OCI-LY1 (cell line): ENCODE results near the gene PLA2G2F.

Experiments used
- H2AFZ ChIP-seq: fragments of 200-600 bp; sonication (generic), shearing (Covaris generic); 2 replicates; pipeline ENCODE4 v1.6.0; 2014; ENCODE audit warnings: antibody characterized with exemption, mild to moderate bottlenecking, low read length
- H3F3A ChIP-seq: fragments of 200-600 bp; sonication (generic), shearing (Covaris generic); 2 replicates; pipeline ENCODE4 v1.6.0; 2014; ENCODE audit warnings: mild to moderate bottlenecking, antibody characterized with exemption, low read length, moderate library complexity; ENCODE audit not compliant: insufficient read depth
- H3K27ac ChIP-seq: fragments of 200-600 bp; sonication (generic); 2 replicates; pipeline ENCODE4 v1.5.1; 2014; ENCODE audit warnings: low read length, mixed run types, mild to moderate bottlenecking, low read depth; ENCODE audit not compliant: poor library complexity, severe bottlenecking
- H3K27me3 ChIP-seq: fragments of 200-600 bp; sonication (generic); 2 replicates; pipeline ENCODE4 v1.6.0; 2014; ENCODE audit warnings: antibody characterized with exemption, mild to moderate bottlenecking, low read length, moderate library complexity; ENCODE audit not compliant: insufficient read depth
- H3K36me3 ChIP-seq: fragments of 200-600 bp; sonication (generic); 2 replicates; pipeline ENCODE4 v1.6.1; 2014; ENCODE audit warnings: mild to moderate bottlenecking, antibody characterized with exemption, low read length, moderate library complexity, mixed read lengths; ENCODE audit not compliant: insufficient read depth
- H3K4me1 ChIP-seq: fragments of 200-600 bp; sonication (generic); 2 replicates; pipeline ENCODE4 v1.5.1; 2014; ENCODE audit warnings: mild to moderate bottlenecking, low read length, moderate library complexity; ENCODE audit not compliant: insufficient read depth, severe bottlenecking
- H3K4me2 ChIP-seq: fragments of 200-600 bp; sonication (generic), shearing (Covaris generic); 2 replicates; pipeline ENCODE4 v1.6.1; 2014; ENCODE audit warnings: low read length
- H3K4me3 ChIP-seq: fragments of 200-600 bp; sonication (generic); 2 replicates; pipeline ENCODE4 v1.5.1; 2014; ENCODE audit warnings: low read length, low read depth, mild to moderate bottlenecking, mixed read lengths; ENCODE audit not compliant: poor library complexity, severe bottlenecking
- H3K79me2 ChIP-seq: fragments of 200-600 bp; shearing (Covaris generic); 2 replicates; pipeline ENCODE4 v1.6.1; 2016; ENCODE audit warnings: mixed run types, low read length, mixed read lengths; ENCODE audit not compliant: insufficient read depth
- H3K9ac ChIP-seq: fragments of 200-600 bp; sonication (generic), shearing (Covaris generic); 2 replicates; pipeline ENCODE4 v1.6.1; 2014; ENCODE audit warnings: mild to moderate bottlenecking, low read length, mixed read lengths
- H3K9me2 ChIP-seq: fragments of 200-600 bp; sonication (generic), shearing (Covaris generic); 2 replicates; pipeline ENCODE4 v1.6.1; 2014; ENCODE audit warnings: low read depth, mild to moderate bottlenecking, low read length, mixed read lengths
- H3K9me3 ChIP-seq: fragments of 200-600 bp; shearing (Covaris generic); 2 replicates; pipeline ENCODE4 v1.6.1; 2014; ENCODE audit warnings: low read length, mixed read lengths
- H4K20me1 ChIP-seq: fragments of 200-600 bp; sonication (generic), shearing (Covaris generic); 2 replicates; pipeline ENCODE4 v1.6.0; 2016; ENCODE audit warnings: mild to moderate bottlenecking, low read length; ENCODE audit not compliant: insufficient read depth
- CTCF ChIP-seq: fragments of 200-600 bp; sonication (generic), shearing (Covaris generic); IDR thresholded peaks from 2 replicates; pipeline ENCODE4 v1.5.1; 2017; ENCODE audit warnings: mild to moderate bottlenecking, antibody characterized with exemption, low read length, moderate library complexity, mixed read lengths
- EZH2 ChIP-seq: fragments of 200-600 bp; sonication (generic), shearing (Covaris generic); IDR thresholded peaks from 2 replicates; pipeline ENCODE4 v1.8.0; 2017; ENCODE audit warnings: borderline replicate concordance, mixed run types, mild to moderate bottlenecking, antibody characterized with exemption, low read length, moderate library complexity, mixed read lengths

PLA2G2F gene

GRCh38 chr1:20137604-20138003, 1.5 kb upstream of the PLA2G2F start:
- Histone ChIP-seq H3K4me2 (no peak overlapping the region), H3K9me2 (no peaks in the 10 kb centered on the region), H3K79me2 (no peaks in the 10 kb centered on the region), H3K27me3 (no peaks in the 10 kb centered on the region), H3K9me3 (no peaks in the 10 kb centered on the region), H3K4me3 (no peak overlapping the region), H3K27ac (no peak overlapping the region), H3K36me3 (no peaks in the 10 kb centered on the region), H3K9ac (no peak overlapping the region), H2AFZ (no peak overlapping the region), H3F3A (no peaks in the 10 kb centered on the region), H4K20me1 (no peaks in the 10 kb centered on the region), H3K4me1 (no peaks in the 10 kb centered on the region)
- TF ChIP-seq CTCF (no peak), EZH2 (no peak)

DNA sequence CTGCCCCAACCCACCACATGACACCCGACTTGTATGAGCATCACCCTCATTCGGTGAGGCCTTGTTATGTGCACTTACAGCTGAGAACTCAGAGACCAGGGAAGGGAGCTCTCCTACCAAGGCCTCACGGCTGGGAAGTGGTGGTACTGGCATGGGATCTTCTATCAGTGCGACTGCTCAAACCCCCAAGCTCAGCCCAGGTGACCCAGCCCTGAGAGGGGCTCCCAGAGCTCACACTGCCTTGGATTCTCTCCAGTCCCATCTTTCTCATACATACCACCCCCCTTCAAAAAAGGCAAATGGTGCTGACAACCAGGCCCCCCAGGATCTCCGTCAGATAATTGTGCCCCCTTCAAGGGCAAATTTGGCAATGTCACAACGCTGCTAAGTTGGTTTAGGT, 777 bp upstream of the PLA2G2F start:
- Histone ChIP-seq H3F3A (no peaks in the 10 kb centered on the region), H3K4me1 (no peaks in the 10 kb centered on the region), H3K27ac (no peak overlapping the region), H3K9me3 (no peaks in the 10 kb centered on the region), H3K79me2 (no peaks in the 10 kb centered on the region), H3K4me2 (no peak overlapping the region), H3K9ac (no peak overlapping the region), H3K9me2 (no peaks in the 10 kb centered on the region), H3K27me3 (no peaks in the 10 kb centered on the region), H3K36me3 (no peaks in the 10 kb centered on the region), H2AFZ (no peak overlapping the region), H4K20me1 (no peaks in the 10 kb centered on the region), H3K4me3 (no peak overlapping the region)
- TF ChIP-seq CTCF: no peak
- TF ChIP-seq EZH2: no peak

- Histone ChIP-seq H4K20me1 (no peaks in the 10 kb centered on the region), H3K27me3 (no peaks in the 10 kb centered on the region), H3K9me2 (no peaks in the 10 kb centered on the region), H3K9me3 (no peaks in the 10 kb centered on the region), H3K36me3 (no peaks in the 10 kb centered on the region), H3K27ac (no peak overlapping the region), H3K79me2 (no peaks in the 10 kb centered on the region), H3K4me3 (no peak overlapping the region), H2AFZ (no peak overlapping the region), H3K9ac (no peak overlapping the region), H3K4me1 (no peaks in the 10 kb centered on the region), H3F3A (no peaks in the 10 kb centered on the region), H3K4me2 (no peak overlapping the region)
- TF ChIP-seq EZH2: no peak
- no peak for TF ChIP-seq CTCF
Observed at GRCh38 chr1:20139776-20140612, 871 bp downstream of the PLA2G2F start.
